Tibial artery (tissue), 4 donors: ENCODE data around the gene TLK1.

Experiments used
- DNase-seq, 2 donors: peaks; one replicate each; pipeline ENCODE4 v3.0.0-alpha.2; 2019
- H3K27ac ChIP-seq, 2 donors: fragments of 200-600 bp; sonication (generic) in 1 of 2; 1 replicate in 1 of 2; 2 replicates in 1 of 2; pipeline ENCODE4 v1.5.1; 2018 to 2019; ENCODE audit warnings: mild to moderate bottlenecking in 1 of 2
- H3K27me3 ChIP-seq, 2 donors: fragments of 200-600 bp; sonication (generic) in 1 of 2; one replicate each; pipeline versions ENCODE4 v1.5.1 to v1.6.0; 2016 to 2019
- H3K36me3 ChIP-seq, 3 donors: fragments of 200-600 bp; sonication (generic) in 2 of 3; one replicate each; pipeline ENCODE4 v1.5.1; 2016 to 2019; ENCODE audit warnings: mild to moderate bottlenecking in 2 of 3
- H3K4me1 ChIP-seq, 4 donors: fragments of 200-600 bp; sonication (generic) in 2 of 4; 1 replicate in 3 of 4; 2 replicates in 1 of 4; pipeline ENCODE4 v1.5.1; 2016 to 2019
- H3K4me3 ChIP-seq, 2 donors: fragments of 200-600 bp; sonication (generic) in 1 of 2; 1 replicate in 1 of 2; 2 replicates in 1 of 2; pipeline ENCODE4 v1.5.1; 2018 to 2019; ENCODE audit warnings: mild to moderate bottlenecking in 2 of 2
- H3K9me3 ChIP-seq, 3 donors: fragments of 200-600 bp; sonication (generic) in 1 of 3; one replicate each; pipeline ENCODE4 v1.5.1; 2016 to 2019
- intact Hi-C: fragments of 100-400 bp; cut with DNase I; formaldehyde crosslinking; loops from one replicate; pipeline ENCODE4 v1.15.0; 2023; ENCODE audit warnings: low total_unique reads
- TF ChIP-seq, protein P1 (sequence below), 2 experiments: fragments of 200-600 bp in 1 of 2; fragments of 450-650 bp in 1 of 2; IDR thresholded peaks; one replicate each; pipeline ENCODE4 v1.5.1; 2017 to 2019; ENCODE audit warnings: antibody characterized with exemption in 2 of 2, mild to moderate bottlenecking in 1 of 2, moderate library complexity in 1 of 2

TLK1 gene

DNA sequence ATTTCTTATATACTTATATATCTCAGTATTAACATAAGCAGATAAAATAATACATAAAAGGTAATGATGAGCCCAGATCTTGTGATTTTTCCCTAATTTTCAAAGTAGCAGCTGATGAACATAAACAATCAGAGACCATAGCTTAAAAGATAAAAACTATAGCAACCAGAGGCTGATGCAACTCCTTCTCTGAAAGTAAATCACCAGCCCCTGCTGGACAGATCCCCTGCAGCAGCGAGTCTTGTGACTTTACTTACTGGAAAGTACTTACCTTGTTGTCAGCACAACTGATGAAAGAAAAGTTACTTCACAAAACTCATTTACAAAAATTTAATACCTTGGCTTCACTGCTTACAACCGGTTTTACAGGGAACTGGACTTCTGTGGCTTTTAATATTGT is 164.4 kb downstream of the TLK1 start:
- TF ChIP-seq, protein P1, sequence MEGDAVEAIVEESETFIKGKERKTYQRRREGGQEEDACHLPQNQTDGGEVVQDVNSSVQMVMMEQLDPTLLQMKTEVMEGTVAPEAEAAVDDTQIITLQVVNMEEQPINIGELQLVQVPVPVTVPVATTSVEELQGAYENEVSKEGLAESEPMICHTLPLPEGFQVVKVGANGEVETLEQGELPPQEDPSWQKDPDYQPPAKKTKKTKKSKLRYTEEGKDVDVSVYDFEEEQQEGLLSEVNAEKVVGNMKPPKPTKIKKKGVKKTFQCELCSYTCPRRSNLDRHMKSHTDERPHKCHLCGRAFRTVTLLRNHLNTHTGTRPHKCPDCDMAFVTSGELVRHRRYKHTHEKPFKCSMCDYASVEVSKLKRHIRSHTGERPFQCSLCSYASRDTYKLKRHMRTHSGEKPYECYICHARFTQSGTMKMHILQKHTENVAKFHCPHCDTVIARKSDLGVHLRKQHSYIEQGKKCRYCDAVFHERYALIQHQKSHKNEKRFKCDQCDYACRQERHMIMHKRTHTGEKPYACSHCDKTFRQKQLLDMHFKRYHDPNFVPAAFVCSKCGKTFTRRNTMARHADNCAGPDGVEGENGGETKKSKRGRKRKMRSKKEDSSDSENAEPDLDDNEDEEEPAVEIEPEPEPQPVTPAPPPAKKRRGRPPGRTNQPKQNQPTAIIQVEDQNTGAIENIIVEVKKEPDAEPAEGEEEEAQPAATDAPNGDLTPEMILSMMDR (IDR thresholded peaks at IDR 0.05) = no peak
- Histone ChIP-seq H3K4me3 (no peak overlapping the region), H3K36me3 (peaks cover 26 to 67% (median 27%) of the 10 kb centered on the region in 3 donors), H3K27me3 (no peaks in the 10 kb centered on the region), H3K27ac (no peak overlapping the region), H3K4me1 (no peaks in the 10 kb centered on the region), H3K9me3 (no peaks in the 10 kb centered on the region)
- no peak for DNase-seq
- intact Hi-C loops = no loop called here

DNA sequence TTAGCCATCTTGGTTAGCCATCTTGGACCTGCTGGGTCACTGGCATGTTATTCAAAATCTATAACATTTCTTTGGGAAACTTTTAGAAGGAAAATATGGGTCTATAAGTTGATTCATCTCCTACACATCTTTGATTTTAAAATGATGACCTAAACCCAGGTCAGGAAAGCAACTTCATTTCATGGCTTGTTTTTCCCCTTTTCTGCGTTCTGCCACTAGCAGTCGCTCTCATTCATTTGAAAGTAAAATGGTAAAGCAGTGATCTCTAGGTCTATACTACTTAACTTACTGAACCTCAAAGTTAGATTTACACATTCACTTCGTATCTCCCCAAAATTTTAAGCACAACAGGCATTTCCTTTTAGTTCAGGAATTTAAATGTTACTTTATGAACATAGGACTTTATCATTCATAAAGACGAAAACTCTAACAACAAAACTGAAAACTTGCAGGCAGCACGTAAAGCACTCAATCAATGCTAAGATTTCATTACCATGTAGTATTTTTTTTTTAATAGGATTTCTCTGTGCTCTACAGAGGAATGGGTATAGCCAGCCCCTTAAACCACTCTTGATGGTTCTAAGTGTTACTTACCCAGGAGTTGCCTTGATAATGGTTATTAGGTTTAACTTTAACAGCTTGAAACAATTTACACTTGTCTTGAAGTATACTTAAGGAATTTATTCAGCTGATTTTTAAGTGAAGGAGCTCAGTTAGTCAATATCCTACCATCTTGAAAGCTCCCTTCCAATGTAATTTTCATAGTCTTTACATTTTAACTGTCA is 169.1 kb downstream of the TLK1 start:
- no peak for DNase-seq
- Histone ChIP-seq H3K36me3 (peaks cover 22 to 45% (median 26%) of the 10 kb centered on the region in 3 donors), H3K4me1 (no peaks in the 10 kb centered on the region), H3K27me3 (no peaks in the 10 kb centered on the region), H3K4me3 (no peak overlapping the region), H3K9me3 (no peaks in the 10 kb centered on the region), H3K27ac (no peak overlapping the region)
- TF ChIP-seq, protein P1 (IDR thresholded peaks at IDR 0.05) = no peak
- intact Hi-C loops = no loop called here

DNA sequence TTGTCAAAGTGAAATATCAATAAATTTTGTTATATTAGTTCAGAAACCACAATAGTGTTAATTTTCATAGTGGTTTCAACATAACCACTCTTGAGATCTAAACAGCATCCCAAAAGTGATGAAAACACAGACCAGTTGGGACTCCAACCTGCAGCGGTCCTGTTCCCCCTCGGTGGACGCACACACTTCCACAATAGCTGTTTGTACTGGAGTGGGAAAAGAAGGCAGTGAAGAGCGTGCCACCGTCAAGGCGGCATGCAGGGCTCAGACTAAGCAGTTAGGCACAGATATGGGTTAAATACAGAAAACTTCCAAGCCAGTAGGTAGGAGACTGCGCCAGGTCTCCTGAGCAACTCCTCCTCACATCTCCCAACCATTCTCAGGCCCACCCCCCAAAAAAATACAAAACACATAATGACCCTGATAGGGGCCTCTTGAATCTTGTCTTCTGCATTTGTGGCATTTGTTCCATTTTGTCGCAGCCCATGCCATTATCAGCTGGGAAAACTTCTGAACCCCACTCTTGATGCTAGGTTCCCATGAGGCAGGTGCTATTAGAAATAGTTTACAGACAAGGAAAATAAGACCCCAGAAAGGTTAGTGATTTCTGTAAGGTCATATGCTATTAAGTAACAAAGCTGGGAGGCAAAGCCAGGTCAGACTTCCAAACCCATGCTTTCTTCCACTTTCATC is 174.0 kb downstream of the TLK1 start:
- peaks cover 0 to 10% (median 2%) of the 10 kb centered on the region in 3 donors for H3K36me3 ChIP-seq
- no peaks in the 10 kb centered on the region for H3K27me3 ChIP-seq
- no peak overlapping the region for H3K27ac ChIP-seq
- H3K9me3 ChIP-seq = no peaks in the 10 kb centered on the region
- intact Hi-C loops = no loop called here
- TF ChIP-seq, protein P1 (IDR thresholded peaks at IDR 0.05) = no peak
- H3K4me3 ChIP-seq = no peak overlapping the region
- DNase-seq = no peak
- no peaks in the 10 kb centered on the region for H3K4me1 ChIP-seq

DNA sequence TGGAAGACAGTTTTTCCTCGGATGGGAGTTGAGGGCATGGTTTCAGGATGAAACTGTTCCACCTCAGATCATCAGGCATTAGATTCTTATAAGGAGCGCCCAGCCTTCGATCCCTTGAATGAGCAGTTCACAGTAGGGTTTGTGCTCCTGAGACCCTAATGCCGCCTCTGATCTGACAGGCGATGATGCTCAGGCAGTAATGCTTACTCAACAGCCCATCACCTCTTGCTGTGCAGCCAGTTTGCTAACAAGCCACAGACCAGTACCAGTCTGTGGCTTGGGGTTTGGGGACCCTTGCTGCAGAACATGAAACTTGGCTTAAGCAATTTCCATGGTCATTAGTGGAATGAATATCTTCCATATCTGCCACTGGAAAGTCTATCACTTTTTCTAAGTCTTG is 175.3 kb downstream of the TLK1 start:
- no peak overlapping the region for H3K4me3 ChIP-seq
- no peaks in the 10 kb centered on the region for H3K9me3 ChIP-seq
- no peak overlapping the region for H3K27ac ChIP-seq
- intact Hi-C loops = no loop called here
- no peak for DNase-seq
- H3K36me3 ChIP-seq = peaks cover 0 to 8% (median 0%) of the 10 kb centered on the region in 3 donors
- TF ChIP-seq, protein P1 (IDR thresholded peaks at IDR 0.05) = no peak
- H3K4me1 ChIP-seq = no peaks in the 10 kb centered on the region
- no peaks in the 10 kb centered on the region for H3K27me3 ChIP-seq

DNA sequence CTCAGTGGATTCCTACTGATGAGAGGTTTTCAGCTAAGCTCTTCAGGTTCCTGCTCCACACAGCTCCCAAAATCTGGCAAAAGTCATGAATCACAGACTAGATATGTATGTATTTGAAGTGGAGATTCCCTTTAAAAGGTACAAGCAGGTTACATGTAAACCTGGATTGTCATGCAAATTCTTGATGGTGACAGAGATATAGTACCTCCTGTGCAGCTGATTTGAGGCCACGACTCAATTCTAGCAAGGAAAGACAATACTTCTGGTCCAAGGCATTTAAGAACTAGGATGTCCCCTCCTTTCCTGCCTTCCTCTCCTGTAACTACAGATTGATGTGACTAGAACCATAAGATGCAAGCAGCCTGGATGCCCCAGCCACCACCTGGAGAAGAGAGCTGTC is 176.6 kb downstream of the TLK1 start:
- no peak for DNase-seq
- H3K4me1 ChIP-seq = no peaks in the 10 kb centered on the region
- H3K27me3 ChIP-seq = no peaks in the 10 kb centered on the region
- peaks cover 0 to 3% (median 0%) of the 10 kb centered on the region in 3 donors for H3K36me3 ChIP-seq
- intact Hi-C loops = no loop called here
- TF ChIP-seq, protein P1 (IDR thresholded peaks at IDR 0.05) = no peak
- H3K27ac ChIP-seq = no peak overlapping the region
- no peaks in the 10 kb centered on the region for H3K9me3 ChIP-seq
- H3K4me3 ChIP-seq = no peak overlapping the region
